Prostate gland (tissue), 2 donors: ENCODE measurements around the gene TMEM108.

Experiments used
- POLR2A ChIP-seq: fragments of 450-650 bp; IDR thresholded peaks from one replicate; pipeline ENCODE4 v1.6.1; 2016; ENCODE audit warnings: antibody characterized with exemption, mild to moderate bottlenecking
- POLR2AphosphoS5 ChIP-seq: sonication (generic); formaldehyde crosslinking; IDR thresholded peaks from one replicate; pipeline ENCODE4 v1.6.1; 2017; ENCODE audit warnings: antibody characterized with exemption
- TF ChIP-seq, protein P1 (sequence below), 4 experiments: fragments of 200-600 bp in 2 of 4; fragments of 450-650 bp in 2 of 4; sonication (generic) in 2 of 4; IDR thresholded peaks; 1 replicate in 3 of 4; 2 replicates in 1 of 4; pipeline ENCODE4 v1.5.1; 2016 to 2019; ENCODE audit warnings: antibody characterized with exemption in 4 of 4, mild to moderate bottlenecking in 2 of 4, moderate library complexity in 2 of 4

DNA sequence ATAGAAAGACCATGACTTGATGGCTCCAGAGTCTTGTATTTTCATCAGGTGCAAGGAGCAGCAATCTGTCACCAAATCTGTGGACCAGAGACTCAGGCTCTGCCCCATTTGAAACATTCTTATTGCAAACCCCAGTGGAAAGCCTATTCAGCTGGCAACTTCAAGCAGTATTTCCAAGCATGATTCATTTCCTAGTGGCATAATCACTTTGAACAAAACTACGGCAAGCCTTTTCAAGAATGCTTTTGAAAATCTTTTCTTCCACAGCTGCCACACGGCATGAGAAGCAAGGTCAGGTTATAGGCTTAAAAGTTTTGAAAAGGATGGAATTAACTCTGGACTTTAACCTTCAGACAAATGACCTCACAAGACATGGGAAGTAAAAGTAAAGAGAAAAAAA is 239.6 kb downstream of the TMEM108 start:
- TF ChIP-seq, protein P1, sequence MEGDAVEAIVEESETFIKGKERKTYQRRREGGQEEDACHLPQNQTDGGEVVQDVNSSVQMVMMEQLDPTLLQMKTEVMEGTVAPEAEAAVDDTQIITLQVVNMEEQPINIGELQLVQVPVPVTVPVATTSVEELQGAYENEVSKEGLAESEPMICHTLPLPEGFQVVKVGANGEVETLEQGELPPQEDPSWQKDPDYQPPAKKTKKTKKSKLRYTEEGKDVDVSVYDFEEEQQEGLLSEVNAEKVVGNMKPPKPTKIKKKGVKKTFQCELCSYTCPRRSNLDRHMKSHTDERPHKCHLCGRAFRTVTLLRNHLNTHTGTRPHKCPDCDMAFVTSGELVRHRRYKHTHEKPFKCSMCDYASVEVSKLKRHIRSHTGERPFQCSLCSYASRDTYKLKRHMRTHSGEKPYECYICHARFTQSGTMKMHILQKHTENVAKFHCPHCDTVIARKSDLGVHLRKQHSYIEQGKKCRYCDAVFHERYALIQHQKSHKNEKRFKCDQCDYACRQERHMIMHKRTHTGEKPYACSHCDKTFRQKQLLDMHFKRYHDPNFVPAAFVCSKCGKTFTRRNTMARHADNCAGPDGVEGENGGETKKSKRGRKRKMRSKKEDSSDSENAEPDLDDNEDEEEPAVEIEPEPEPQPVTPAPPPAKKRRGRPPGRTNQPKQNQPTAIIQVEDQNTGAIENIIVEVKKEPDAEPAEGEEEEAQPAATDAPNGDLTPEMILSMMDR (IDR thresholded peaks at IDR 0.05), result no peak
- TF ChIP-seq POLR2AphosphoS5 (no peak), POLR2A (no peak)
